Esophagus squamous epithelium (tissue), 4 donors: Measurements from ENCODE around the gene MCRS1.

Experiments
- CTCF ChIP-seq, 6 experiments: fragments of 450-650 bp in 4 of 6; fragments of 200-600 bp in 2 of 6; sonication (generic) in 2 of 6; IDR thresholded peaks; one replicate each; pipeline ENCODE4 v1.5.1; 2016 to 2019; ENCODE audit warnings: antibody characterized with exemption in 6 of 6, mild to moderate bottlenecking in 4 of 6, moderate library complexity in 4 of 6
- POLR2A ChIP-seq, 4 donors: fragments of 450-650 bp; IDR thresholded peaks; one replicate each; pipeline ENCODE4 v1.6.1; 2017; ENCODE audit warnings: antibody characterized with exemption in 4 of 4, mild to moderate bottlenecking in 4 of 4, moderate library complexity in 3 of 4

- TF ChIP-seq POLR2A (IDR thresholded peaks at IDR 0.05), result no peak
- TF ChIP-seq CTCF (IDR thresholded peaks at IDR 0.05), result no peak
Measured at GRCh38 chr12:49583366-49584094, 15.6 kb upstream of the MCRS1 start.
